ENCODE measurements around the gene ACP7.
"Not testable (repeated sequence)": the region's sequence is repeated elsewhere in the genome, so short reads cannot be mapped to it uniquely, and the experiment has no call there.

The ACP7 gene, protein sequence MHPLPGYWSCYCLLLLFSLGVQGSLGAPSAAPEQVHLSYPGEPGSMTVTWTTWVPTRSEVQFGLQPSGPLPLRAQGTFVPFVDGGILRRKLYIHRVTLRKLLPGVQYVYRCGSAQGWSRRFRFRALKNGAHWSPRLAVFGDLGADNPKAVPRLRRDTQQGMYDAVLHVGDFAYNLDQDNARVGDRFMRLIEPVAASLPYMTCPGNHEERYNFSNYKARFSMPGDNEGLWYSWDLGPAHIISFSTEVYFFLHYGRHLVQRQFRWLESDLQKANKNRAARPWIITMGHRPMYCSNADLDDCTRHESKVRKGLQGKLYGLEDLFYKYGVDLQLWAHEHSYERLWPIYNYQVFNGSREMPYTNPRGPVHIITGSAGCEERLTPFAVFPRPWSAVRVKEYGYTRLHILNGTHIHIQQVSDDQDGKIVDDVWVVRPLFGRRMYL

DNA sequence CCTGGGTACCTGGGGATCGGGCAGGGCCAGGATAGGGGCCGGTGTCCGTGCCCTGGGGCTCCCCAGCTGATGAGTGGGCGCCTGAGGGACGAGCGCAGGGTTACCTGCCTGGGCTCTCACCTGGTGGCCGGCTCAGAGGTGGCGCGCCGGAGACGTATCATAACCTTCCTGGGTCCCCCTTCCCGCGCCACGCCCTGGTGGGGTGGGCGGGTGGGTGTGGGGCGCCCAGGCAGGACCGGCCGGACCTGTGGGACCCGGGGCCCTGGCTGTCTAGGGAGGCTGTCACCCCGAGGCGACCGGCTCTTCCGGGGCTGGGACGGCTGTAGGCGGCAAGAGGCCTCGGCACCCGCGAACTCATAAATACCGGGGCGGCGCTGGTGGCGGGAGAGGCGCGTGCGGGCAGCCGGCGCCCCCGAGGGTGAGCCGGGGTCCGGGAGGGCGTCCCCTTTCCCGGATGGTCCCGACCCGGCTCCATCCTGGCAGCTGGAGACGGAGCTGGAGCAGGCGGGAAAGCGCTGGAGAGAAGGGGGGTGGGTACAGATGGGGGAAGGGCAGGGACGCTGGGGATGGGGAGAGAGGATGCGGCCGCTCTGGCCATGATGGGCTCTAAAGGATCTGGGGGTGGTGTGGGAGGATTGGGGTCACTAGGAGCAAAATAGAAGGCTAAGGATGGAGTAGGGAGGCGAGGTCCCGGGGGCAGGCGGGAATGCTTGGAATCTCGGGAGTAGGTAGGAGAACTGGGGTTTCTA, at the start of gene ACP7:
TSS of gene ACP7 (plus strand) at position 386 of the 749 bp plus-strand sequence. CDS start 902 bp downstream, outside the sequence.
- DNase-seq (ENCODE audit: low spot score) = no peak
- FAIRE-seq = no peak

DNA sequence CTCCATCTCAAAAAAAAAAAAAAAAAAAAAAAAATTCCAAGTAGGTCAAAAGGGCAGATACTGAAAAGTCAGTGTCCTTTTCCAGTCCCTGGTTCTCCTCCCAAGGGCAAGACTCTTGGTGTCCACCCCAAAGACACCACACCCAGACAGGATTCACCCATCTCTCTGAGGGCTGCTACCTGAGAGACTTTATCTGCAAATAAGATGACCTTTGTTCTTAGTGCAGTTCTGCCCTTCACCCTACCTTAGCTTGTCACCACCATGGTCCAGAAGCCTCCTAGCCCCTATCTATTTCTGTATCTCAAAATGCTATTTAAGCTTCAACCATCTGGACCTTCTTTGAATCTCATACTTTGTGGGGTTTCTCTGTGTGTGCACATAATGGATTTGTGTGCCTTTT, 47.6 kb upstream of the ACP7 start:
- FAIRE-seq = no peak
- DNase-seq (ENCODE audit: low spot score) = no peak

DNA sequence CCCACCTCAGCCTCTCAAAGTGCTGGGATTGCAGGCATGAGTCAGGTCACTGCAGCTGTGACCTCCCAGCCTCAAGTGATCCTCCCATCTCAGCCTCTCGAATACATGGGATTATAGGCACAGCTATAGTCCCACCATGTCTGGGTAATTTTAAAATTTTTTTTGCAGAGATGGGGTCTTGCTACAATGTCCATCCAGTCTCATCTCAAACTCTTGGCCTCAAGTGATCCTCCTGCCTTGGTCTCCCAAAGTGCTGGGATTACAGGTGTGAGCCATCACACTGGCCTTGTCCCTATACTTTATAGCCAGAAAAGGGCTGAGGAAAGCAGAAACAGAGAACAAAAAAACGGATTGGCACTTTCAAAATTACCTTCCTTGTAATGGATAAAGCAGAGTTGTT, 47.0 kb upstream of the ACP7 start:
- FAIRE-seq (no peak), DNase-seq (ENCODE audit: low spot score) (no peak)

DNA sequence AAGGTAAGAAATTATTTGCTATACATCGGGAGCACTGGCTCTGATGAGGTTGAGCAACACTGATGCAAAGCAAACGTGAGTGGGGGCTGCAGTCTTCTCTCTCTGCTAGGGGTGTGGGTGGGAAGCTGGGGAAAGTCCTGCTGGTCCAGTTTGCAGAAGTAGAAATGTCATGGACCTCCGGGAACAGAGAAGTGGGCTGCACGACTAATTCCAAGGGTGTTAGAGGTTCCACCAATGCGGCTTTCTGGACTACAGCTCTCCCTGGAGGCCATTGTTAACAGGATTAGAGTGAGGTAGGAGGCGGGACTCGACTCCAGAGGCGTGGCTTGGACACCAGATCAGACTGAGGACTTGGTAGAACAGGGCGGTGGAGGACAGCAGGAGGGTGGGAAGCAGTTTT, 46.1 kb upstream of the ACP7 start:
- FAIRE-seq (no peak), DNase-seq (ENCODE audit: low spot score) (peak; percentile 27)

DNA sequence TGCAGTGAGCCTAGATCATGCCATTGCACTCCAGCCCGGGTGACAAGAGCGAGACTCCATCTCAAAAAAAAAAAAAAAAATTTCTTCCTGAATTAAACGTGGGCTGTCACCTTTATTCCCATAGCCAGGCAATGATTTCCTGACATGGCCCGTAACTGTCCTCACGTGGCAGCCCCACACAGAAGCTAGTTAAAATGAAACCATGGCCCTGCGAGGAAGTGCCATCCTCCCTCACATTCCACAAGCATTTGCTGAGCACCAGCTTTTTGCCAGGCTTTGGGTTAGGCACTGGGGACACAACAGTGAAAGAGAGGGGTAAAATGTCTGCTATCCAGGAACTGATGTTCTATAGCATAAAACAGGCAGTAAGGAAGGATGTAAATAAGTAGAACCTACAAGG, 38.7 kb upstream of the ACP7 start:
- DNase-seq (ENCODE audit: low spot score) (no peak), FAIRE-seq (no peak)

DNA sequence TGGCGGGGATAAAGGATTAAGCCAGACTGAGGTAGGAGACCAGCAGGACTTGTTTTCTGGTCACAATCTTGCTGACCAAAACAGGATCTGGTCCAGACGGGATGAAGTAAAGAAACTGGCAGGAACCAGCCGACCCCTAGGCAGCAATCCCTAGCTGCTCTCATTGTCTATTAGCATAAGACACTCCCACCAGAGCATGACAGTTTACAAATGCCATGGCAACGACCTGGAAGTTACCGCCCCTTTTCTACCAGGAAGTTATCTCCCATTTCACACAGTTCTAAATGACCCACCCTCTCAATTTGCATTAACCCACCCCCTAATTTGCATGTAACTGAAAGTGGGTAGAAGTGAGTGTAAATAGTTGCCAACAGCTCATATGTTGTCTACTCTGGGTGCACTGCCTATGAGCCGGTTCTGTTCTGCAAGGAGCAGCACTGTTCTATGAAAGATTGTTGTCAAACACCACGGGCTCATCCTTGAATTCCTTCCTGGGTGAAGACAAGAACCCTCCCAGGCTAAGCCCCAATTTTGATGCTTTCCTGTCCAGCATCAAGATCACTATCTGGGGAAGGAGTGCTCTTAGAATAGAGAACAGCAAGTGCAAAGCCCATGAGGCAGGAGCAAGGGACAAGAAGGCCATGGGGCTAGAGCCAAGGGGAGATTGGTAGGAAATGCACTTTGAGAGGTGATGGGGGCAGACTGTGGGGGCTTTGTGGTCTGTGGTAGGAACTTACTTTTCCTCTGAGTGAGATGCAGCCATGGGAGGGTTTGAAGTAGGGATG, 37.9 kb upstream of the ACP7 start:
- FAIRE-seq = no peak
- no peak for DNase-seq (ENCODE audit: low spot score)

DNA sequence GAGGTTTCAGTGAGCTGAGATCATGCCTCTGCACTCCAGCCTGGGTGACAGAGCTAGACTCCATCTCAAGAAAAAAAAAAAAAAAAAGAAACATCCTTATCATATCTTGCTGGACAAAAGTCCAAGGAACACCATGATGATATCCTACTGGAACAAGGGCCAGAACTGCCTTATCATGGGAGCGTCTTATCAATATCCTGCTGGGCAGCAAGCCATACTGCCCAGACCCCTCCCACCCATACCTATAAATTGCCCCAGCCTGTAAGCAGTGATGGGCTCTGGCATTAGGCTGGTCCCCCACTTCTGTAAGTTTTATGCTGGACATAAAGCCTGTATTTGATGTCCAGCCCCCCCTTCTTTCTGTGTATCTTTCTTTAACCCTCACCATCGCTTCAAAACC, 37.1 kb upstream of the ACP7 start:
- FAIRE-seq = no peak
- no peak for DNase-seq (ENCODE audit: low spot score)

DNA sequence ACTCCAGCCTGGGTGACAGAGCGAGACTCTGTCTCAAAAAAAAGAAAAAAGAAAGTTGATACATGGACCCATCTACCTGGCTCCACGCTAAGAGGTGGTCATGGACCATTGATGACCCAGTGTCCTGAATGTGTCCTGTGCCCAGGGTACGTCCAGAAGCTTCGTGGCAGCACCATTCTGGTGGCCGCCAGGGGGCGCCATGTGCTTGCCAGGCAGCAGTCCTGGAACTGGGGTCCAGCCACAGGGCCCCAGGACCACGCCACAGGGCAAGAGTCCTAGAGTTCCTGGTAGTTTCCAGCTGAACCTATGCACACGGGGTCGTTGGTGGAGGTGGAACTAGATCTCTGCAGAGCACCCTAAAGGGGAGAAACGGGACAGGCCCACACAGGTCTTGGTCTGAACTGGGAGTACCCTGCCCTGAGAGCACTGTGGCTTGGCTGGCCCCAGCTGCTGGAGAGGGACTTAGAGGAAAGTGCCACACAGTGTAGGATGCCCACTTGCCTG, 31.9 kb upstream of the ACP7 start:
- DNase-seq (ENCODE audit: low spot score) (peak; percentile 50), FAIRE-seq (peak; percentile 20)

DNA sequence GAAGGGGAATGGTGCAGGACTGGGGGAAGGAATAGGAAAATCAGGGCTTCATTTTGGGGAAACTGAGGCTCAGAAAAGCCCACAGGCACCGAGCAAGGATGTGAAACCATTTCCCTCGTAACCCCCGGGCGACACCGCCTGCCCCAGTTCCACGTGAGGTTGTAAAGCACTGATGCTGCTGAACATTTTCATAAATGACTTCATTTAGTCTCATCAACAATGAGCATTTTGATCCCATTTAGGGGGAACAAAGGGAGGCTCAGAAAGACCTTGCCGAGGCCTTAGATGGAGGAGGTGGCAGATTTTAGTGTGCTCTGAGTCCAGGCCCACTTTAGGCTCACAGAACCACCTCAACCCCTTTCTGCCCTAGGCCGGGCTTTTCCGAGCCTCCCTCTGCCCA, 31.3 kb upstream of the ACP7 start:
- FAIRE-seq (no peak), DNase-seq (ENCODE audit: low spot score) (no peak)

DNA sequence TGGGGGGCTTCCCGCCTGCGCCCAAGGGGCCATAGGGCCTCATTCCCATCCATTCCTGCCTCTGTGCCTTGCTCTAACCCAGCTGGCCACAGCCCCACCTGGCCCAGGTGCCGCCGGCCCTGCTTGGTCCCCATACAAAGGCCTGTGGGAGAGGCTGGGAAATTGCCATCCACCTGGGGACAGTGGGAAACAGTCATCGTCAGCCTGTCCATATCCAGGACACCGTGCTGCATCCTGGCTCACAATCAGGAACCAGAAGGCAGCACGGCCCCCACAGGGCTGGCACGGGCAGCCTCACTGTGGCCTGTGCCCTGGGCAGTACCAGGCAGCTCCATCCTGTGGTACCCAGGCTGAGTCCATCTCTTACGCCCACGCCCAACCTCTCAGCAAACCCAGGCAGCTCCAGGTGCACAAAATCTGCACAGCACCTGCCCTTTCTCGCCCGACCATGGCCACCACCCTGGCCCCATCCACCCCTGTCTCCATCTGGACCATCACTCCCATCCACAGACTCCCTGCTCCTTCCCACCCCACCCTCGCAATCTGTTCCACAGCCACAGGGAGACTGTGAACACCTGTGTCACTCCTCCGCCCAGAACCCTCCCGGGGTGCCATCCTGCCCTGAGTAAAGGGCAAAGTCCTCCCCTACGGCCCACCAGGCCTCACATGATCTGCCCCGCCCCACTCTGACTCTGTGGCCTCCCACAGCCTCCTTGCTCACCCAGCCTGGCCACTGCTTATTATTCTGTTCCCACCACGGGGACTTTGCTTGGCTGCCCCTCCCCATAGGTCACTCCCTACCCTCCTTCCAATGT, 30.7 kb upstream of the ACP7 start:
- FAIRE-seq (no peak), DNase-seq (ENCODE audit: low spot score) (no peak)

DNA sequence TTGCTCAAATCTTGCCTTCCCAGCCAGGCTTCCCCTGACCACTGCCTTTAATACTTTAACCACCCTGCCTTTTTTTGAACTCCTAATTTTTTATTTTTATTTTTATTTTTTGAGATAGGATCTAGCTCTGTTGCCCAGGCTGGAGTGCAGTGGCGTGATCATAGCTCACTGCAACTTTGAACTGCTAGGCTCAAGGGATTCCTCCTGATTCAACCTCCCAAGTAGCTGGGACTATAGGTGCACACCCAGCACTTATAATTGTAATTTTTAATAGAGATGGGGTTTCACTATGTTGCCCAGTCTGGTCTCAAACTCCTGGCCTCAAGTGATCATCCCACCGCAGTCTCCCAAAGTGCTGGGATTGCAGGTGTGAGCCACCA, 30.1 kb upstream of the ACP7 start:
- DNase-seq (ENCODE audit: low spot score) (no peak), FAIRE-seq (no peak)

DNA sequence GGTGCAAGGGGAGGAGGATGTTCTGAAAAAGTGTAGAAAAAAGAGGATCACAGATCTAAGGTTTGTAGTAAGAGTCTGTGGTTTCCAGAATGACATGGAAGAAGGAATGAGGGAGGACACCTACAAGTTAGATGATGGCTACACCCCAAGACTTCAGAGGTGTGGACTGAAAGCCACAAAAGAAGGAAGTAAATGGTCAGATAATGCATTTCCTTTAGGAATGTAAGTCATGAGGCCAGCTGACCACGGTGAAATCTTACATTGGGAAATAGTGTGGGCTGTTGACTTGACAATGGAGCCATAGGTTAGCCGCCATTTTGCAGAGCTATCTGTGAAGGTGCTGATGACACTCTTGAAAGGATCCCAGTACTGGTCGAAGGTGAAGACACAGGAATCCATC, 26.6 kb upstream of the ACP7 start:
- FAIRE-seq (no peak), DNase-seq (ENCODE audit: low spot score) (no peak)

DNA sequence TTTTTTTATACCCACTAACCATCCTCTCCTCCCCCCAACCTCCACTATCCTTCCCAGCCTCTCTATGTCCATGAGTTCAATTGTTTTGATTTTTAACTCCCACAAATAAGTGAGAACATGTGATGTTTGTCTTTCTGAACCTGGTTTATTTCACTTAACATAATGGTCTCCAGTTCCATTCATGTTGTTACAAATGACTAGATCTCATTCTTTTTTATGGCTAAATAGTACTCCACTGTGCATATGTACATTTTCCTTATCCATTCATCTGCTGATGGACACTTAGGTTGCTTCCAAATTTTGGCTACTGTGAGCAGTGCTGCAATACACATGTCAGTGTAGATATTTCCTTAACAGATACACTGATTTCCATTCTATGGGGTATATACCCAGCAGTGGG, 24.9 kb upstream of the ACP7 start:
- FAIRE-seq = no peak

DNA sequence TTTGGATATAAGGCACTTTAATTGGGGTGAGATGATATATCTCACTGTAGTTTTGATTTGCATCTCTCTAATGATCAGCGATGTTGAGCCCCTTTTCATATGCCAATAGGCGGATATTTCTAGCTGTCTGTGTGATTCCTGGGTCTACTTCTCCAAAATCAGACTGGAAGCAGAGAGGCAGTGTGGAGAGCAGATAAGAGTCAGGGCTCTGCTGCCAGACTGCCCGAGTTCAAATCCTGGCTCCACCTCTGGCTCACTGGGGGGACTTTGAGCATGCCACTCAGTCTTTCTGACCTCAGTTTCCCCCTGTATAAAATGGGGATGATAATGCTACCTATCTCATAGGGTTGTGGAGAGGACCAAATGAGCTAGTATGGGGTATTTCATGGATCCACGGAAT, 24.0 kb upstream of the ACP7 start:
- no peak for DNase-seq (ENCODE audit: low spot score)
- FAIRE-seq = no peak

More for the DNA sequence above, 24.9 kb upstream of the ACP7 start:
- no peak for DNase-seq (ENCODE audit: low spot score)

DNA sequence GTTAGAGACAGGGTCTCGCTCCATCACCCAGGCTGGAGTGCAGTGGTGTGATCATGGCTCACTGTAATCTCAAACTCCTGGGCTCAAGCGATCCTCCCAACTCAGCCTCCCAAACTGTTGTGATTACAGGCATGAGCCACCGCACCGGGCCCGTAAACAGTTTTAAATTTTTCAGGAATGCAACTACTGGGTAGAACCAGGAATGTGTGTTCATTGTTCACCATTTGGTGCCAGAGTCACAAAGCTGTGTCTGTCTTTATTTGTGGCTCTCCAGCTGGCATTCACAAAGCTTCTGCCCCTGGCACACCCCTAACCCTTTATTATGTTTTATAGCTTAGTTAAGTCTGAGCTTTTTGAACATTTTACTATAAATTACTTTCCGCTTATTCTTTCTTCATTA, 19.8 kb upstream of the ACP7 start:
- no peak for FAIRE-seq
- no peak for DNase-seq (ENCODE audit: low spot score)

DNA sequence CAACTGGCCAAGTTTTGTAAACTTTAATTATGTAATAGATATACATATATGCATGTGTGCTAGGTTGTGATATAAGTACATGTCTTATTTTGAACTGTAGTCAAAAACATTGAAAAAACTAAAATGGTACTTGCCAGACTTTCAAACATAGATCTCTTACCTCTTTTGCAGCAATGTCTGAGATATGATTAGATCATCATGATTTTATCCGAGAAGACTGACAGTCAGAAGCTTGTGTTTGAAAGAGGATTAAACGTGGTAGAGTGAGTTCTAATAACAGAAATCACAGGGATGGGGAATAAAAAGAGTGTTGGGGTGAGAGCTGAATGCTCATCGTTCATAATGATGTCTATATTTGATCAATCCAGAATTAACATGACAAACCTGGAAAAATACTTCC, 18.2 kb upstream of the ACP7 start:
- DNase-seq (ENCODE audit: low spot score) (no peak), FAIRE-seq (no peak)

DNA sequence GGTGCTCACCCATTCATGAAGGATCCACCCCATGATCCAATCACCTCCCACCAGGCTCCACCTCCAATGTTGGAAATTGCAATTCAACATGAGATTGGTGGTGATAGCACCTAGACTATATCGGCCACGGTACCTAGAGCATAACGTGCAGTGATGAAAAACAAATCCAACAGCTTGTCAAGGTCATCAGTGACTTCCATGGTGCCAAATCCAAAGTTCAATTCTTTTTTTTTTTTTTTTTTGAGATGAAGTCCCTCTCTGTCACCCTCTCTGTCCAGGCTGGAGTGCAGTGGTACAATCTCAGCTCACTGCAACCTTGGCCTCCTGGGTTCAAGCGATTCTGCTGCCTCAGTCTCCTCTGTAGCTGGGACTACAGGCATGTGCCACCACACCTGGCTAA, 17.1 kb upstream of the ACP7 start:
- FAIRE-seq (no peak), DNase-seq (ENCODE audit: low spot score) (no peak)

DNA sequence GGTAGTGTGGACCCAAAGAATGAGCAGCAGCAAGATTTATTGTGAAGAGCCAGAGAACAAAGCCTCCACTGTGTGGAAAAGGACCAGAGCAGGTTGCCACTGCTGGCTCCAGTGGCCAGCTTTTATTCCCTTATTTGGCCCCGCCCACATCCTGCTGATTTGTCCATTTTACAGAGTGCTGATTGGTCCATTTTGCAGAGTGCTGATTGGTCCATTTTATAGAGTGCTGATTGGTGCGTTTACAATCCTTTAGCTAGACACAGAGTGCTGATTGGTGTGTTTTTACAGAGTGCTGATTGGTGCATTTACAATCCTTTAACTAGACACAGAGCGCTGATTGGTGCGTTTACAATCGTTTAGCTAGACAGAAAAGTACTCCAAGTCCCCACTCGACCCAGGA, 15.9 kb upstream of the ACP7 start:
- not testable (repeated sequence) for DNase-seq (ENCODE audit: low spot score); FAIRE-seq

DNA sequence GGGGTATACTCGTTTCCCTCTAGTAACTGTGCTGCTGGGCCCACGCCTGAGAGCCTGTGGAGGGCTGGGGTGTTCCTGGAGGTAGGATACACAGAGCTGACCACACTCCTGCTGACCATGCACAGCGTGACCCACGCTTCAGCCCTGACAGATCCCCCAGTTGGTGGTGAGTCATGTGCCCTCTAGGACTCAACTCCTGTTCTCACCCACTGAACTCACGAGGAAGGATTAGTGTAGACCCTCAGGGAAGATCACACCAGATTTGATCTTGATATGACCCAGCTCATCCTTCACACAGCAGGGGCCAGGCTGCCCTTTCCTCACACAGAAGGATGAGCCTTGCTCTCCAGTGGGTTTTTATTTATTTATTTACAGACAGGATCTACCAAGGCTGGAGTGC, 13.3 kb upstream of the ACP7 start:
- FAIRE-seq = no peak
- no peak for DNase-seq (ENCODE audit: low spot score)

DNA sequence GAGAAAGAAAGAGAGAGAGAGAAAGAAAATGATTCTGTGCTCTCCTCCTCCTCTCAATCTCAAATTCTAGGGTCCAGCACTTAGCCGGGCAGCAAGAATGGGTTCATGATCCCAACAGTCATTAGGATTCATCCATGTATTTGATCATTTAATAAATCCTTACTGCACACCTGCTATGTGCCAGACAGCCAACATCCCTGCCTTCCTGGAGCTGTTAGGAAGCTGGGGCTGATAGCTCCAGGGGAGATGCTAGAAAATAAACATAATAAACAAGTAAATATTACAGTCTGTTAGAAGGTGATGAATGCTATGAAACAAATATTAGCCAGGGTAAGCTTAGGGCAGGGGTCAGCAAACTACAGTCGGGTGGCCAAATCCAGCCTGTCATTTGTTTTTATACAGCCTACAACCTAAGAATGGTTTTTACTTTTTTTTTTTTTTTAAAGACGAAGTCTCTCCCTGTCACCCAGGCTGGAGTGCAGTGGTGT, 9.9 kb upstream of the ACP7 start:
- FAIRE-seq (no peak), DNase-seq (ENCODE audit: low spot score) (no peak)

DNA sequence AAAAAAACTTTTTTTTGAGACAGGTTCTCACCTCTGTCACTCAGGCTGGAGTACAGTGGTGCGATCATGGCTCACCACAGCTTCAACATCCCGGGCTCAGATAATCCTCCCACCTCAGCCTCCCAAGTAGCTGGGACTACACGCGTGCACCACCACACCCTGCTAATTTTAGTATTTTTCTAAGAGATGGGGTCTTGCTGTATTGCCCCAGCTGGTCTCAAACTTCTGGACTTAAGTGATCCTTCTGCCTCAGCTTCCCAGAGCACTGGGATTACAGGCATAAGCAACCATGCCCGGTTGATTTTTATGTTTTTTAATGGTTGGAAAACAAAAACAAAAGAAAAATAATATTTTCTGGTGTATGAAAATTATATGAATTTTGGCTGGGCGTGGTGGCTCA, 9.2 kb upstream of the ACP7 start:
- DNase-seq (ENCODE audit: low spot score) = no peak
- FAIRE-seq = no peak

Measured in urothelium cell line (cell line).